Cardiac muscle cell (in vitro differentiated cells and primary cell): ENCODE measurements around the gene TST. TPM values are rescaled to one million over a fixed set of nuclear protein-coding genes. Genes with fewer than 3 reads are reported as not detected.

Experiments
- DNase-seq, 2 donors: peaks; one replicate each; pipeline versions ENCODE4 v3.0.0 to v3.0.0-alpha.2; 2010 to 2017; ENCODE audit warnings: low read depth in 1 of 2, low spot score in 1 of 2
- H3K27ac ChIP-seq: fragments of 200-600 bp; sonication (generic); 2 replicates; pipeline ENCODE4 v1.5.1; 2016
- H3K27me3 ChIP-seq: fragments of 200-600 bp; sonication (generic); 2 replicates; pipeline ENCODE4 v1.6.0; 2016; ENCODE audit warnings: control low read depth
- H3K36me3 ChIP-seq: fragments of 200-600 bp; sonication (generic); 2 replicates; pipeline ENCODE4 v1.5.1; 2016; ENCODE audit warnings: control low read depth
- H3K4me1 ChIP-seq: fragments of 200-600 bp; sonication (generic); 2 replicates; pipeline ENCODE4 v1.8.1; 2017; ENCODE audit warnings: low read depth, mild to moderate bottlenecking, mixed run types
- H3K4me3 ChIP-seq: fragments of 200-600 bp; sonication (generic); 2 replicates; pipeline ENCODE4 v1.5.1; 2016; ENCODE audit warnings: mild to moderate bottlenecking
- H3K9me3 ChIP-seq: fragments of 200-600 bp; sonication (generic); 2 replicates; pipeline ENCODE4 v1.5.1; 2017; ENCODE audit warnings: low read depth, mild to moderate bottlenecking, control low read depth
- polyA plus RNA-seq: library from polyadenylated mRNA; unstranded; fragments of >200 nt; fragmentation: Nextera tagmentation; extraction: Ambion mirVana; gene quantifications from 2 replicates; pipeline ENCODE4 v1.2.1, GENCODE V29; 2016
- total RNA-seq: library from RNA; depleted of rRNA; stranded (reverse); fragments of >200 nt; gene quantifications from 2 replicates; pipeline ENCODE4 v1.2.3, GENCODE V29; 2016
- TF ChIP-seq, protein P1 (sequence below): IDR thresholded peaks from 2 replicates; pipeline ENCODE4 v1.5.1; 2012; ENCODE audit warnings: low read depth, mild to moderate bottlenecking, low read length

The TST gene
- total and polyA plus RNA-seq, 2 experiments from 2014 or later, result 36.2 to 63.8 TPM

DNA sequence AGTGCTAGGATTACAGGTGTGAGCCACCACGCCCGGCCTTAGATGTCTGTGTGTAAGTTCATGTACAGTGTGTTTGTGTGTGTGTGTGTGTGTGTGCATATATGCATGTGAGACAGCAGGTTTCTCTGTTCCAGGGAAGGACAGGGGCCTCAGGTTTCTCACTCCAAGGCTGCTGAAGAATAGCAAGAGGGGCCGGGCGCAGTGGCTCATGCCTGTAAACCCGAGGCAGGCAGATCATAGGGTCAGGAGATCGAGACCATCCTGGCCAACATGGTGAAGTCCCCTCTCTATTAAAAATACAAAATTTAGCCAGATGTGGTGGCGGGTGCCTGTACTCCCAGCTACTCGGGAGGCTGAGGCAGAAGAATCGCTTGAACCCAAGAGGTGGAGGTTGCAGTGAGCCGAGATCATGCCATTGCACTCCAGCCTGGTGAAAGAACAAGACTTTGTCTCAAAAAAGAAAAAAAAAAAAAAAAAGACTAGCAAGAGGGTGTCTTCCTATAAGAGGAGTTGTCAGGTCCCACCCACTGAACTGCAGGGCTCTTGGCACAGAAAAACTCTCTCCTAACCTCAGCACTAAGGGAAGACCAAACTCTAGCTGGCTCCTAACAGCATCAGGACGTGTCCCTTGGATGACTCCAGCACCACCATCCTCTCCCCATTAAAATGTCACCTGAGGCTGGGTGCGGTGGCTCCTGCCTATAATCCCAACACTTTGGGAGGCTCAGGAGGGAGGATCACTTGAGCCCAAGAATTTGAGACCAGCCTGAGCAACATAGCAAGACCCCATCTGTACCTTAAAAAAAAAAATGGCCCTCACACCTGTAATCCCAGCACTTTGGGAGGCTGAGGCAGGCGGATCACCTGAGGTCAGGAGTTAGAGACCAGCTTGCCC lies 40.0 kb downstream of the TST start:
- Histone ChIP-seq H3K4me1 (no peaks in the 10 kb centered on the region), H3K9me3 (no peaks in the 10 kb centered on the region), H3K4me3 (no peak overlapping the region), H3K27me3 (no peaks in the 10 kb centered on the region), H3K36me3 (no peaks in the 10 kb centered on the region), H3K27ac (no peak overlapping the region)
- TF ChIP-seq, protein P1, sequence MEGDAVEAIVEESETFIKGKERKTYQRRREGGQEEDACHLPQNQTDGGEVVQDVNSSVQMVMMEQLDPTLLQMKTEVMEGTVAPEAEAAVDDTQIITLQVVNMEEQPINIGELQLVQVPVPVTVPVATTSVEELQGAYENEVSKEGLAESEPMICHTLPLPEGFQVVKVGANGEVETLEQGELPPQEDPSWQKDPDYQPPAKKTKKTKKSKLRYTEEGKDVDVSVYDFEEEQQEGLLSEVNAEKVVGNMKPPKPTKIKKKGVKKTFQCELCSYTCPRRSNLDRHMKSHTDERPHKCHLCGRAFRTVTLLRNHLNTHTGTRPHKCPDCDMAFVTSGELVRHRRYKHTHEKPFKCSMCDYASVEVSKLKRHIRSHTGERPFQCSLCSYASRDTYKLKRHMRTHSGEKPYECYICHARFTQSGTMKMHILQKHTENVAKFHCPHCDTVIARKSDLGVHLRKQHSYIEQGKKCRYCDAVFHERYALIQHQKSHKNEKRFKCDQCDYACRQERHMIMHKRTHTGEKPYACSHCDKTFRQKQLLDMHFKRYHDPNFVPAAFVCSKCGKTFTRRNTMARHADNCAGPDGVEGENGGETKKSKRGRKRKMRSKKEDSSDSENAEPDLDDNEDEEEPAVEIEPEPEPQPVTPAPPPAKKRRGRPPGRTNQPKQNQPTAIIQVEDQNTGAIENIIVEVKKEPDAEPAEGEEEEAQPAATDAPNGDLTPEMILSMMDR, result no peak
- no peak for DNase-seq

DNA sequence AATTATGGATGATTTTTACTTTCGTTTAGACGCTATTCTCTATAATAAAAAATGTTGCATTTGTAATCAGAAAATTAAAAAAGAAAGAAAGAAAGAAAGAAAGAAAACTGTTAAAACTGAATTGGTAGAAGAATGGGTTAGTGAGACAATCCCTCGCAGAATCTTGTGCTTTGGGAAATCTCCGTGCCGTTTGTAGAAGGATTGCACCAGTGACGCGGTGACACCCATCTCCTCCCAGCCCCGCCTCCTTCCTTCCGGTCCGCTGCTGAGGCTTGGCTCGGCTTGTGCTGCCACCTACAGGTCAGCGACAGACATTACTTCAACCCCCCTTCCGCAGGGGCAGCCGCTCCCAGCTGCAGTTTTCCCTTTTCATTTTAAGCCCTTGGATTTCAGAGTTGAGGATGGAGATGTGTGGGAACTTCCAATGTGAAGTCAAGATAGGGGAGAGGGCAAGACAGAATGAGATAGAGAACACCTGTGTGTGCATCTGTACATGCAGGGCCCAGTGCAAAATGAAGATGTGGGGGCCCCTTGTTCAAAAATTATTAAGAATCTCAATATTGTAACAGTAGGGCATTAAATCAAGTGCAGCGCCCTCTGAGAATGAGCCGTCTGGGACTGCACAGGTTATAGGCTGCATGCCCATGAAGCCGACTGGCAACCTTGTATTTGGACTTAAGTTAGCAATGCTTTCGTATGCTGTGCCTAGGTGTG lies 41.1 kb downstream of the TST start:
- Histone ChIP-seq H3K4me1 (no peaks in the 10 kb centered on the region), H3K9me3 (no peaks in the 10 kb centered on the region), H3K27ac (no peak overlapping the region), H3K4me3 (peak overlapping the region; percentile 23), H3K27me3 (no peaks in the 10 kb centered on the region), H3K36me3 (no peaks in the 10 kb centered on the region)
- peak; percentile 93 for DNase-seq
- TF ChIP-seq, protein P1, result peak; percentile 84

DNA sequence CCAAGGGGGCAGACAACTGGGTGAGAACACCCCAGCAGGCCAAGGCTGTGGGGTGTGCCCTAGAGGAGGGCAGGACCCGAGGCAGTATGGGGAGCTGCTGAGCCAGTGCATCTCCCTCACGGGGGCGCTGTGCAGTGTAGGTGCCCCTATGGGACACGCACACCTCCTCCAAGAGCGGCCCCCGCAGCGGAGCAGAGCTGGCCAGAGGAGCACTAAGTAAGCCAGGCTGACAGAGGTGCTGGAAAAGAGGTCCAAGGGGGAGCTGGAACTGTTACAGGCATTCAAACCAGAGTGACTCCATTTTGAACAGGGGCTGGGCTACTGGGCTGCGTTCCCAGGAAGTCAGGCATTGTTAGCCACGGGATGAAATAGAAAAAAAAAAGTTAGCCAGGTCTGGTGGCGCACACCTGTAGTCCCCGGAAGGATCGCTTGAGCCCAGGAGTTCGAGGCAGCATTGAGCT lies 41.8 kb downstream of the TST start:
- Histone ChIP-seq H3K9me3 (no peaks in the 10 kb centered on the region), H3K27me3 (no peaks in the 10 kb centered on the region), H3K4me3 (peak overlapping the region; percentile 23), H3K4me1 (no peaks in the 10 kb centered on the region), H3K36me3 (no peaks in the 10 kb centered on the region), H3K27ac (no peak overlapping the region)
- DNase-seq, result peak; percentile 45 to 82
- TF ChIP-seq, protein P1, result peak; percentile 53

GRCh38 chr22:36976606-36977005 lies 42.6 kb downstream of the TST start:
- Histone ChIP-seq H3K27ac (no peak overlapping the region), H3K27me3 (no peaks in the 10 kb centered on the region), H3K9me3 (no peaks in the 10 kb centered on the region), H3K4me3 (no peak overlapping the region), H3K36me3 (no peaks in the 10 kb centered on the region), H3K4me1 (no peaks in the 10 kb centered on the region)
- TF ChIP-seq, protein P1, result no peak
- DNase-seq, result no peak

DNA sequence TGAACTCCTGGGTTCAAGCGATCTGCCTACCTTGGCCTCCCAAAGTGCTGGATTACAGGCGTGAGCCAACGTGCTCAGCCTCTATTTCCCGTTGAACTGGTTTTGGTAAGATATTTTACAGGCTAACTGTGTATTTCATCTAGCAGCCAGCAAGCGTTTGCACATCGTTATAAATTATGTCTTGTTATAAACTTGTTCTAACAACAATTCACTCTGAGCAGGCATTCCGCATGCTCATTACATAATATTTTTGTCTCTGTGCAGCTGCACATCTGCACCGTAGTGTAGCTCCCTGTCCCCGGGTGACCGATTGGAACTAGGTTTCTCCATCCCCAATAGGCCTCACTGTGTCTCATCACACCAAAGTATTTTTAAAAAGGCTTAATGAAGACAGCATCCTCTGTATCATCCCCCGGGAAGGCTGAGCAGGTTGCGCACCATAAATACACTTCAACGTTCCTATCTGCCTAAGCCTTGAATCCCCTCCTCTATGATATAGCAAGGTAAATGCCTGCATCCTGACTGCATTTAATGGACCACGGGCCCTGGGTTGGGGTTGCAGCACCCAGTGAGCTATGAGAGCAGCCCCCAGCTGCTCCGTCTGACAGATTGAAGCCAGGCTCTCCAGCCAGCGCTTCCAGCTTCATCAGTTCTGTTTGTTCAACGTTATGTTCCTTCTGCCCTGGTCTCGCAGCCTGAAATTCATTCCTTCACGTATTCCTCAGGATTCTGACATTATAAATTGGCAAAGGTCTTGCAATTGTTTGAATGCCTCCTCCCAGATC lies 47.7 kb downstream of the TST start:
- Histone ChIP-seq H3K27ac (no peak overlapping the region), H3K27me3 (no peaks in the 10 kb centered on the region), H3K4me1 (no peaks in the 10 kb centered on the region), H3K9me3 (no peaks in the 10 kb centered on the region), H3K4me3 (no peak overlapping the region), H3K36me3 (no peaks in the 10 kb centered on the region)
- no peak for DNase-seq
- TF ChIP-seq, protein P1, result no peak
